Stimulated activated CD4-positive, alpha-beta T cell treated with anti-CD3 and anti-CD28 coated beads, Interleukin-15, amount 100 ng/mL, for 24 hours (primary cell): ENCODE data around the gene CBFA2T2.
"Not testable (repeated sequence)": the region's sequence is repeated elsewhere in the genome, so short reads cannot be mapped to it uniquely, and the experiment has no call there.

Experiments
- DNase-seq: peaks from one replicate; pipeline ENCODE4 v3.0.0-alpha.2; 2020

CBFA2T2 gene

GRCh38 chr20:33553516-33553915, 63.6 kb downstream of the CBFA2T2 start:
- DNase-seq = no peak

GRCh38 chr20:33554914-33555420, 65.1 kb downstream of the CBFA2T2 start:
- peak; percentile 23 for DNase-seq

GRCh38 chr20:33555755-33556154, 65.9 kb downstream of the CBFA2T2 start:
- no peak for DNase-seq

- no peak for DNase-seq
These were observed 66.3 kb downstream of the CBFA2T2 start for GRCh38 chr20:33556246-33556645.

GRCh38 chr20:33558348-33559144, 68.7 kb downstream of the CBFA2T2 start:
- DNase-seq = no peak

- DNase-seq = no peak
These were observed 69.3 kb downstream of the CBFA2T2 start for GRCh38 chr20:33559212-33559611.

GRCh38 chr20:33560026-33560425, 70.1 kb downstream of the CBFA2T2 start:
- DNase-seq = no peak

GRCh38 chr20:33561053-33561452, 71.2 kb downstream of the CBFA2T2 start:
- DNase-seq = not testable (repeated sequence)

GRCh38 chr20:33561692-33562601, 72.1 kb downstream of the CBFA2T2 start:
- DNase-seq = no peak

- DNase-seq = no peak
These were observed 73.9 kb downstream of the CBFA2T2 start for GRCh38 chr20:33563788-33564187.

- no peak for DNase-seq
These were observed 77.1 kb downstream of the CBFA2T2 start for GRCh38 chr20:33566781-33567603.

- DNase-seq = no peak
These were observed 78.1 kb downstream of the CBFA2T2 start for GRCh38 chr20:33567949-33568348.

- DNase-seq = no peak
These were observed 78.5 kb downstream of the CBFA2T2 start for GRCh38 chr20:33568378-33568777.

GRCh38 chr20:33568868-33569801, 79.2 kb downstream of the CBFA2T2 start:
- DNase-seq = no peak

- DNase-seq = no peak
These were observed 80.0 kb downstream of the CBFA2T2 start for GRCh38 chr20:33569802-33570391.

GRCh38 chr20:33570743-33571142, 80.8 kb downstream of the CBFA2T2 start:
- DNase-seq = no peak

GRCh38 chr20:33573268-33573667, 83.4 kb downstream of the CBFA2T2 start:
- not testable (repeated sequence) for DNase-seq

GRCh38 chr20:33575282-33575681, 85.4 kb downstream of the CBFA2T2 start:
- DNase-seq = no peak

- no peak for DNase-seq
These were observed 86.7 kb downstream of the CBFA2T2 start for GRCh38 chr20:33576432-33577125.

GRCh38 chr20:33578510-33578909, 88.6 kb downstream of the CBFA2T2 start:
- DNase-seq = no peak

GRCh38 chr20:33583143-33583542, 93.2 kb downstream of the CBFA2T2 start:
- no peak for DNase-seq
